ENCODE data around the gene MACROD2.

GRCh38 chr20:14450256-14450655 lies 454.9 kb downstream of the MACROD2 start:
- TF ChIP-seq CTCF (IDR thresholded peaks at IDR 0.05): no peak
- no peak for TF ChIP-seq POLR2A (IDR thresholded peaks at IDR 0.05)
